Measurements from ENCODE around the gene ENDOD1.
"Not testable (repeated sequence)": the region's sequence is repeated elsewhere in the genome, so short reads cannot be mapped to it uniquely, and the experiment has no call there.

The ENDOD1 gene

GRCh38 chr11:95089620-95090542 is at the start of gene ENDOD1:
Gene ENDOD1 (plus strand): TSS chr11:95089846. CDS start chr11:95089928, 82 bp downstream.
- DNase-seq, result peak; percentile 87

- no peak for DNase-seq
These were observed 47.4 kb upstream of the ENDOD1 start for GRCh38 chr11:95042239-95042638.

DNA sequence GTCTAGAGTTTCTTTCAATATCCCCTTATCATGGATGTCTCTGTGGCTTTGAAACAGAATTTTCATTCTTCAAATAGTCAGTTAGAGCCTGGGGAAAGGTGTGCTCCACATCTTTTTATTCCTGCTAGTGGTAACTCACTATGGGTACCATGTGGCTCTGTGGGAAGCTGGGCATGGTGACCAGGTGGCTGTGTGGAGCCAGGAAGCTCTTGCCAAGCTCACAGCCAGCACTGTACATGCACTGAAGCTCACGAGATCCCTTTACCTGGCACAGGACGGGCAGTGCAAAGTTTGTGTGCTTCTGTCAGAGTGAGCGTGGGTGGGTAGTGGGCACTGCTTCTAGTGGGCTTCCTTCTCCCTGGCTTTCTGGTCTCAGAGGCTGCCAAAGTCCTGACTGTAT is 46.7 kb upstream of the ENDOD1 start:
- no peak for DNase-seq

GRCh38 chr11:95044010-95044409 is 45.6 kb upstream of the ENDOD1 start:
- no peak for DNase-seq

GRCh38 chr11:95045812-95046211 is 43.8 kb upstream of the ENDOD1 start:
- DNase-seq, result no peak

- DNase-seq, result not testable (repeated sequence)
These were observed 40.5 kb upstream of the ENDOD1 start, which contains the start of gene KDM4F for GRCh38 chr11:95049122-95049521. Gene KDM4F (plus strand): TSS chr11:95049422.

DNA sequence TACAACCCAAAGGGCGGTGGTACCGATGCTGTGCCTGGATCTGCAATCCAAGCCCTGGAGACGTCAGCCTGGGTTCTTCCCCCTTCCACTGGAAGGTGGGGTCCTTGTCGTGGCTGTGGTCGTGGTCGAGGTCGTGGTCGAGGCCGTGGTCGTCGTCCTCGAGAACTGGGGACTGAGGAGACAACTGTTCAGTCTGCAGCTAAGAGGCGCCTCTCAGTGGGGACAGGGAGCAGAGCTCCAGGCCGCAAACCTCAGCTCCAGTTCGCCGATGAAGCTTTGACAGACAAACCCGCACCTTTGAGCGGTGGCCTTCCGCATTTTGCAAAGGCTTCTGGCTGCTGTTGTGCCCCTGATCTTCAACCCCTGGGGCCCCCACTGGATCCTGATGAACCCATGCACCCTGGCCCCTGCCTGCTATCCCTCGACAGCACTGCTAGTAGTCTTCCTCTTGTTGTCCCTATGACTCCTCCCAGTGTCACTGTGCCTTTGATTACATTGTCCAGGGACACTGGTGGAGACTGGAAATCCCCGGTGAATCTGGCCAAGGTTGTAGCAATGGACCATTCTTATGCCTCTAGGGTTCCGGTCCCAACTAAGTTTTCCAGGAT is 38.9 kb upstream of the ENDOD1 start:
- DNase-seq, result no peak

DNA sequence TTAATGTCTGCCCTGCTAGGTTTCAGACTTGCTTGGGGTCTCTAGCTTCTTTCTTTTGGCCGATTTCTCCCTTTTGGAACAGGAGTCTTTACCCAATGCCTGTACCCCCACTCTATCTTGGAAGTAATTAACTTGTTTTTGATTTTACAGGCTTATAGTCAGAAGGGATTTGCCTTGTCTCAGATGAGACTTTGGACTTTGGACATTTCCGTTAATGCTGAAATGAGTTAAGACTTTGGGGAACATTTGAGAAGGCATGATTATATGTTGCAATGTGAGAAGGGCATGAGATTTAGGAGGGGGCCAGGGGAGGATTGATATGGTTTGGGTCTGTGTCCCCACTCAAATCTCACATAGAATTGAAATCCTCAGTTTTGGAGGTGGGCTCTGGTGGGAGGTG is 35.3 kb upstream of the ENDOD1 start:
- DNase-seq, result no peak

- DNase-seq, result no peak
These were observed 34.3 kb upstream of the ENDOD1 start for GRCh38 chr11:95055283-95055897.

GRCh38 chr11:95057959-95058358 is 31.7 kb upstream of the ENDOD1 start:
- no peak for DNase-seq

GRCh38 chr11:95058621-95059020 is 31.0 kb upstream of the ENDOD1 start:
- DNase-seq, result peak; percentile 47

GRCh38 chr11:95059046-95059445 is 30.6 kb upstream of the ENDOD1 start:
- DNase-seq, result no peak

DNA sequence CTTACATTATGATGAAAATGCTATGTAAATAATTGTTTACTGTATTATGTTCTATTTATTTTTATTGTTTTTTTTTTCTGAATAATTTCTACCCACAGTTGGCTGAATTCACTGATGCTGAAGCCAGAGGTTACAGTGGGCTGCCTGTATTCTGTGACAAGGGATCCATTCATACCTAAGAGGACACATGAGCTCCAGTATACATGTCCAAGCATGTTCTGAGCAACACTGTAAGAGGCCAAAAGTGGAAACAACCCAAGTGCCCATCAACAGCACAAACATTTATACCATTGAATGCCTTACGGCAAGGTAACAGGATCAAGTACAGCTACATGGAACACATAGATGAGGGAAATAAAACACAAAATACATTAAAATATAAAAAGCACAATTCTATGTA is 24.3 kb upstream of the ENDOD1 start:
- DNase-seq, result no peak

DNA sequence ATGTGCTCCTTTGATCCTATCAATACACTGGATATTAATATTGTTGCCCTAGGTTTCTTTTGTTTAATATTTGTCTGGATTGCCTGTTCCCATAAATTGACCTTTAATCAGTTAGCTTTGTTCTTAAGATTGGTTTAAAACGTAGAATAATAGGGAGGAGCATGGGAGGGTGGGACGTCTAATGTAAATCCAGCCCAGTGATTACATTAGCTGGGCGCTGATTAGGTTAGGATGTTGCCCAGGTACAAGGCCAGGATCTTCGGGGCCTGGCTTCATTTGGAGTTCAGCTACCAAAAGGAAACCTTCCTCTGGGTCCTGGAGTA is 23.0 kb upstream of the ENDOD1 start, which contains the start of gene SRSF8:
SRSF8 (plus strand) TSS at position 204 of the 323 bp plus-strand sequence. CDS start 308 bp downstream, outside the sequence.
- no peak for DNase-seq

DNA sequence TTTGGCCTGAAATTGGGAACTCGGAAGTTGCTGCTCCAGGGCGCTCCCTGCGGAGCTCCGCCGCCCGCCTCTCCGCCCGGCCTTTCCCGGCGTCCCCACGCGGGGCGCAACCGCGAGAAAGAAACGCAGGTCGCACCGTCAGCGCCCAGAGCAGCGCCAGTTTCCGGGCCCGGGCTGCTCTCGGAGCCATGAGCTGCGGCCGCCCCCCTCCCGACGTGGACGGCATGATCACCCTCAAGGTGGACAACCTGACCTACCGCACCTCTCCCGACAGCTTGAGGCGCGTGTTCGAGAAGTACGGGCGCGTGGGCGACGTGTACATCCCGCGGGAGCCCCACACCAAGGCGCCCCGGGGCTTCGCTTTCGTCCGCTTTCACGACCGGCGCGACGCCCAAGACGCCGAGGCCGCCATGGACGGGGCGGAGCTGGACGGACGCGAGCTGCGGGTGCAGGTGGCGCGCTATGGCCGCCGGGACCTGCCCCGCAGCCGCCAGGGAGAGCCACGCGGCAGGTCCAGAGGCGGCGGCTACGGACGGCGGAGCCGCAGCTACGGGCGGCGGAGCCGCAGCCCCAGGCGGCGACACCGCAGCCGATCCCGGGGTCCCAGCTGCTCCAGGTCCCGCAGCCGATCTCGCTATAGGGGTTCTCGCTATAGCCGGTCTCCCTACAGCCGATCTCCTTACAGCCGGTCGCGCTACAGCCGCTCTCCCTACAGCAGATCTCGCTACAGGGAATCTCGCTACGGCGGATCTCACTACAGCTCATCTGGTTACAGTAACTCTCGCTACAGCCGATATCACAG is 22.4 kb upstream of the ENDOD1 start:
- DNase-seq, result peak; percentile 79

DNA sequence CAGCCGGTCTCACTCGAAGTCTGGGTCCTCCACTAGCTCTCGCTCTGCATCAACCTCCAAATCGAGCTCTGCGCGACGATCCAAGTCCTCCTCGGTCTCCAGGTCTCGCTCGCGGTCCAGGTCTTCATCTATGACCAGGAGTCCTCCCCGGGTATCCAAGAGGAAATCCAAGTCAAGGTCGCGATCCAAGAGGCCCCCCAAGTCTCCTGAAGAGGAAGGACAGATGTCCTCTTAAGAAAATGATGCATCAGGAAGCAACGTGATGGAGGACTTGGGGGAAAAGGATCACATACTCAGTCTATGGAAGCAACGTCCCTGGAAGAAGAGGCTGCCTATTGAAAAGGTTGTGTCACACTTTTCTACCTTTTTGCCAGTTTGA is 21.8 kb upstream of the ENDOD1 start:
- DNase-seq, result no peak

DNA sequence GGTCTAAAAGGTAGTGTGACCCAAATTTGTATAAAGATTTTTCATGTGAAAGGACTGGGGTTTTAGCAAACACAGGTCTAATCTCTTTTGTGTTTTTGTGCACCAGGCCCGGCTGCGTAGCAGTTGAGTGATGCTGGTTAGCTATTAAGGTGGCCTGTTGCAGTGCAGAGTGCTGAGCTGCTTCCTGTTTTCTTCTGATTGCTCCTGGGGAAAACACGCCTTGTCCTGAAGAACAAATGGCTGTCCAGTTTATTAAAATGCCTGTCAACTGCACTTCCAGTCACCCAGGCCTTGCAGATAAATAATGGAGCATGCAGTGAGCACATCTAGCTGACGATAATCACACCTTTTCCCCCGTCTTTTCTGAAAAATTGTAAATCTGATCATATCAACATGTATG is 21.1 kb upstream of the ENDOD1 start:
- DNase-seq, result peak; percentile 91

GRCh38 chr11:95070471-95070870 is 19.2 kb upstream of the ENDOD1 start:
- DNase-seq, result no peak

DNA sequence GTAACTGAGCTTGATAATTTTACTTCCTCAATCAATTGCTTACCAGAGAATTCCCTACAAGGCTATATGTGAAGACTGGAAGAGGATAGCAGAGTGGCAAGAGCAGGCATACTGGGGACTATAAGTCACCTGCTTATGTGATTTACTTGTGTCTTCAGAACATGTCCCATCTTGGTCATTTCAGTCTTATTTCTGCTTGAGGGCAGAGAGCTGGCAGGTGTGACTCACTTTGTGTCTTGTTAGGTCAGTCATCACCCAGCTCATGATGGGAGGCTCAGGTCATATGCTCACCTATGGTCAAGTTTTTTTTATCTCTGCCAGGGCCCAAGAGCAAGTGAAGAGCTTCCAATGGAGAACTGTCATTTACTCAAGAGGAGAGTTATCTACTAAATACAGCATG is 16.7 kb upstream of the ENDOD1 start:
- no peak for DNase-seq

GRCh38 chr11:95074792-95075563 is 14.7 kb upstream of the ENDOD1 start:
- DNase-seq, result no peak

DNA sequence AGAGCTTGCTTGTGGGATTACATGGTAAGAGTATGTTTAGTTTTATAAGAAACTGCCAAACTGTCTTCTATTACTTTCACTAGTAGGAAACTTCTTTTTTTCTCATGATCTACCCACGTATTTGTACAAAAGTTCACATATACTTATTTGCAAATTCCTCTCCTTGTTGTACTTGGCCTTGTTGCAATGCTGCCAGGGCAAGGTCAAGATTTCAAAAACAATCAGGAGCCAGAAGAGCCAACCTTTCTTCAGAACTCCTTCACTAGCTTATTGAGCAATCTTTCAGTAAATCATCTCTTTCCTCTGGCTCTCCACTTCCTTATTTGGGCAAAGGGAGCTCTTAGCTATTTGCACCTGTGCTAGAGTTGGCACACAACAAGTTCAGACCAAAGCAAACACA is 13.2 kb upstream of the ENDOD1 start:
- DNase-seq, result peak; percentile 46

GRCh38 chr11:95076981-95077380 is 12.7 kb upstream of the ENDOD1 start:
- no peak for DNase-seq
